UCSD-AML1 (cell line): ENCODE results near the gene CAMTA1.

ENCODE experiments used
- DNase-seq: peaks from one replicate; lab custom pipeline; 2025; ENCODE audit not compliant: unreplicated experiment; lab: John Stamatoyannopoulos, UW

Gene CAMTA1

DNA sequence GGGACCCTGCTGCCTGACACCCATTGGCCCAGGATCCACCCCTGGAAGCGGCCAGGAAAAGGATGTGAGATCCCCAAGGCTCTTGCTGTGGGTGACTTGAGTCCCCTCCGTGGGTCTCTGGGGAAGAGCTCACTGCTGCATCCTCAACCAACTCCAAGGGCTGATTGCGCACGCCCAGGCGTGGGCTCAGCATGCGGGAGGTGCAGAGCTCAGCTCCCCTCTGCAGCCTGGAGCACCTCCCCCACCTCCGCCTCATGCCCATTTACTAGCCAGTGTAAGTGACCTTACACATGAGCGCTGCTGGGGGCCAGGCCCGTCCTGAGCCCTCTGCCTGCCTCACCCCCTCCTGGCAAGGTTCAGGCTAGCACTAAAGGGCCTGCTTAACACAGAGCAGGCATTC is 847.4 kb downstream of the CAMTA1 start:
- DNase-seq: no peak

DNA sequence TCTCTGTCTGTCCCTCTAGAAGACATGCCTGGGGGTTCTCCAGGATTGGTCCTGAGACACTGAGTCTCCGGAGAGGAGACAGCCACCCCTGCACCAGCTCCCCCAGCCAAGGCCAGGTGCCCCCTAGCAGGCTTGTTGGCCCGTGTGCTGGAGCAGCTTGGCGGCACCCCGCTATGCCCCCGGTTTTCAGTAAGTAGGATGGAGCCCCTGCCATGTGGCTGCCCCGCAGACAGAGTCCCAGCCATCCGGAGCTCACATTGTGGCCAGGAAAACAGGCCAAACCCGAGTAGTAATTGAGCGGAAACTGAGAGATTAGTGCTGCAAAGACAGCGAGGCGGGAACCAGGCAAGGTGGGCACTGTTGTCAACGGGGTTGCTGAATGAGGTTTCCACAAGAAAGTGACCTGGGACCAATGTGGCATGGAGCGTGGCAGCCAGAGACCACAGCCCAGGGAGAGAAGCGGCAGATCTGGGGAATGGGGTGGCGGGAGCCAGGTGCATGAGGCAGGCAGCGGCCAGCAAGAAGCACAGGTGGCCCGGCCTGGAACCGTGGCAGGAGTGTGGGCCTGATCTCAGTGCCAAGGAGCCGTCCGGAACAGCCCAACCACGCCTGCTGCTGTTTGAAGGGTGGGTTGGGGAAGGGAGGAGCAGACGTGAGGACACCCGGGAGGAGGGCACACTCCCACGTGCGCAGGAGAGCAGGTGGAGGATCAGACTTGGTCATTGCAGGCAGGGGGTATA is 848.4 kb downstream of the CAMTA1 start:
- no peak for DNase-seq

DNA sequence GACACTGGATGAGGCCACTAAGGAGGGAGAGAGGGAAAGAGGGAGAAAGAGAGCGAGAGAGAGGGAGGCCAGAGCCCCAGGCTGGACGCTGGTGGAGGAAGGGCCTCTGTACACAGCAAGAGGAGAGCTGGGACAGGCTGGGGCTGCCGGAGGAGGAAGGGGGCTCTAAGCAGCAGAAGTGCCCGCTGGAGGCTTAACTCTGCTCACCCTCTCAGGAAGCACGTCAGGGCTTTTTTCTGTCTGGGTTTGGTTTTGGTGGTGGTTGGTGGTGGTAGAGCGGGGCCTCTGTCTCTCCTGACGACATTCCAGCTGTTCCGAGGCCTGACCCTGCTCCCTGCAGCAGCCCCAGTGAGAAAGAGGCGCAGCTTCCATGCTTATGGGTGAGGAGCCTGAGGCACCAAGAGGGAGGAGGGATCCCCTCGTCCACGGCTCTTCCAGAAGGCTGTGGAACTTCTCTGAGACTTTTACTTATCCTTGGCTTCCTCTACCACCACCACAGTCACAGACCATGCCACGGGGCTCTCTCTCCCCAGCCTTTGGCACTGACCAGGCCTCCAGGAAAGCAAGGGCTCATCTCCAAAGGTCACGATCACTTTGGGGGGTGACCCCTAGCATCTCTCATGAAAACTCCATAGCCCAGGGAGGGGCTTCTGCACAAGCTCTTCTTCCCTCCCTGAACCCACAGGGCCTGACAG is 849.4 kb downstream of the CAMTA1 start:
- DNase-seq: no peak

DNA sequence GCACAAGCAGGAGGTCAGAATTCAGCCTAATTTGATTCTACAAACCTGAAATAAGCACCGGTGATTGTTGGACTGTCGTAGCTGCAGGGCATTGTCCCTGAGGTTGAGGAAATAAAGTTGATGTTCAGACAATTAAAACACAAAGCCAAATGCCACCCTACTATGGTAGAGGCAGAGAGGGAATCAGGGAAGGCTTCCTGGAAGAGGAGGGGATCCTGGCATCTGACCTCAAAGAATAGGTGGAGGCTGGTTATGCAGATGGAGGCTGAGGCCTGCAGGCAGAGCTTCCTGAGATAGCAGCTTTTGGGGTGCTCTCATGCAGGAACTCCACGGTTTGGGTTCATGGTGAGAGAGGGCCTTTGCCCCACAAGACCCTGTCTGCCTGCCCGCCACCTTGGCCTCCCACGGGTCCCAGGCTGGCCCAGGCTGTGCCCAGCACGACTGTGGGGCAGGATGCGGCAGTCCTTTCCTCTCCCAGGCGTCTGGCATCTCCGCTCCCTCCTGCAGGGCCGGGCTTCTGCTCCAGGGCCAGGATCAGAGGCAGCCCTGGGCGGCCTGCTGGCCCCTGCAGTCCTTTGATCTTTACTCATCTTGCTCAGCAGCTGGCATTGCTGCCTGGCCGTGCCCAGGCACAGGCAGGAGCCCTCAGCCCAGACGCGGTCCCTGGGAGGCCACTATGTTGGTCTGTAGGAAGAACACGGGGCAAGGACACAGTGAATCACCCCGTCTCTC is 851.7 kb downstream of the CAMTA1 start:
- DNase-seq: no peak

DNA sequence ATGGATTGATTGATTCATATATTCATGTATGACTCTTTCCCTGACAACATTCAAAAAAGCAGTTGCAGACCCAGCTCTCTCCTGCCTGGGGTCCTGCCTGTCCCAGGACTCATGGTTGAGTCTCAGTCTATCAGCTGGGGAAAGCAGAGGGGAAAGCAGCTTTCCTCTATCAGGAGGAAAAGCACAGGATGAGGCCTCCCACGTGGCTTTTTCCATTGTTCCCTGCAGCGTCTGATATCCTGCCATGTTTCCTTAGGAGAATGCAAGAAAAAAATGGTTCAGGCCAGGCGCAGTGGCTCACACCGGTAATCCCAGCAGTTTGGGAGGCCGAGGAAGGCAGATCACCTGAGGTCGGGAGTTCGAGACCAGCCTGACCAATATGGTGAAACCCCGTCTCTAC is 852.8 kb downstream of the CAMTA1 start:
- no peak for DNase-seq

DNA sequence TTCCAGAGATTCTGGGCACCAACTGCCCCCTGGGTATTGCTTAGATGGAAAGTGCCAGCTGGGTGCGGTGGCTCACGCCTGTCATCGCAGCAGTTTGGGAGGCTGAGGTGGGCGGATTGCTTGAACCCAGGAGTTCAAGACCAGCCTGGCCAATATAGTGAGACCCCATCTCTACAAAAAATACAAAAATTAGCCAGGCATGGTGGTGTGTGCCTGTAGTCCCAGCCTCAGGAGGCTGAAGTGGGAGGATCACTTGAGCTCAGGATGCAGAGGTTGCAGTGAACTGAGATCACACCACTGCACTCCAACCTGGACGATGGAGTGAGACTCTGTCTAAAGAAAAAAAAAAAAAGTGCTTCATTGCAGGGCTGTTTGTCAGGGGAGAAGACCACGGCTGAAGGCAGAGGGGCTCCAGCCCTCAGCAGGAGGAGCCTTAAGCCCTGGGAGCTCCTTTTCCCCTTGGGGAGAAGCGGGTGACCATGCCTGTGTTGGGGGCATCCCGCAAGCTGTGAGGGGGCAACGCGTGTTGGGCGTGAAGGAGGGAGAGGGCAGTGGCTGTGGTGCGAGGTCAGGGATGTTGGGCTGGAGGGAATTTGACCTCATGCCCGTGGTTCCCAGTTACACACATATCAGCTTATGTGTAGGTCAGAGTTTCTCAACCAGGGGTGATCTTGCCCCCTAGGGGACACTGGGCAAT is 854.3 kb downstream of the CAMTA1 start:
- no peak for DNase-seq

DNA sequence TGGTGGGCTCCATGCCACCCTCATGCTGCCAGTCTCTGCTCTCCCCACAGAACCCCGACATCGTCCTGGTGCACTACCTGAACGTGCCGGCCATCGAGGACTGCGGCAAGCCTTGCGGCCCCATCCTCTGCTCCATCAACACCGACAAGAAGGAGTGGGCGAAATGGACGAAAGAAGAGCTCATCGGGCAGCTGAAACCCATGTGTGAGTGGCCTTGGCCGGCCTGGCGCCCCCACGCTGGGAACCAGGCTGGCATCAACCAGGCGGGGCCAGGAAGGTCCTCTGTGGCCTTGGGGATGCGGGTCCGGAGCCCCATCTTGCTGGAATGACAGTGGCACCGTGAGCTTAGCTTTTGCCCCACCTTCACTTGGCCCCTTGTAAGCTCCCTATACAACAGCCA is 855.1 kb downstream of the CAMTA1 start:
- DNase-seq: no peak

DNA sequence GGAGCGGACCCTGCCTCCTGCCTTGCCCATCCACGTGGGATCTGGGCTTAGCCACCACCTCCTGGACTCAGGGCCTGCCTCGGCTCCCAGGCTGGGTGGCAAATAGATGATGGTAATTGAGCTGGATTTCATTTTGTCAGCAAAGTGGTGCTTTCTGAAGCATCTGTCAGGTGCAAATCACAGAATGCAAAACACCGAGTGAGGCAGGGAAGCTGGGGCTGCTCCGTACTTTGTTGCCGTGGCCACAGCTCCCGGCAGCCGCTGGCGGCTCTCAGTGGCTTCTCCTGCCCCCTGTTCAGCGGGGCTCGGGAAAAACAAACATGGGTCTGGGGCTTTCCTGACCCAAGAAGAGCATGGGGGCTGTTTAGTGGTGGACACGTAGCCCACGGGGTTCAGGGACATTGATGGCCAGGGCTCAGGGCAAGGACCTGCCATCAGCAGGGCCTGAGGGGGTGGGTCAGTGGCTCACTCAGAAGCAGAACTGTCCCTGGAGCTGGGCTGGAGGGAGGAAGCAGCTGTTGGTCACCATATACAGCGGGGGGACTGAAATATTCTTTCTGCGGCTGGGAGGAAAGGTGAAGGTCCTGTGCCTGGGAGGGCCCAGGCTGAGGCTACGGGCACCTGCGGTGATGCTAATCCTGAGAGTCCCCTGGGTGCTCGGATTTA is 855.8 kb downstream of the CAMTA1 start:
- no peak for DNase-seq

DNA sequence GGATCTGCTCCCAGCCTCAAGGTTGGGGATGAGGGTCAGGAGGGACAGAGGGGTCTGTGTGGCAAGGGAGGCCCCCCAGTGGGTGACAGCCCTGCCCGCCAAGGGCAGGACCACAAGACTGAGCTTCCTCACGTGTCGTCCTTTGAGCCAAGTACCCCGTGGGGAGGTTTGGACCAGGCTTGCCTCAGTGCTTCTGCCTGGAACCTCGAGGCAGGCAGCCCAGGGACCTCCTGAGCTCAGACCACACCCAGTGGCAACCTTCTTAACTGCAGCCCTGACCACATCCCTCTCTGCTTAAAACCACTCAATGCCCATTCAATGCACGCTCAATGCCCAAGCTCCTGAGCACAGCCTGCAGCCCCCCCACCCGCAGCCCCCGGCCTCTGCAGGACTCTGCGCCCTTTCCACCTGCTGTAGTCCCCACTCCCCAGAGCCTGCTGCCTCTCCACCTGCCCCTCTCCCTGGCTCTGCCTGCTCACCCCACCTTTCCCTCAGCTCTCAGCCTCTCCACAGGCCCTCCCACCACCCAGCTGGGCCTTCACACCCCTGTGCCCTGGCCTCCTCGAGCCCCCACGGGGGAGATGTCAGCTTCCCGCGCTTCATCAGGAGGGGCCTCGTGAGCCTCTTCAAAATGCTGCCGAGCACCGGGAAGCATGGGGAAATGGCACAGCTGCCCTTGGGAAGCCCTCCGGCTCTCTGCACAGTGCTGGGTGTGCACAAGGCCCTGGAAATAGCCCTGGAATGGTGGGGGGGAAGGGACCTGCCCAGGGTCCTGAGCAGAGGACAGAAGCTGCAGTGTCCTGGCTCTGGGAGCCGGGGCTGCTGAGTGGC is 856.5 kb downstream of the CAMTA1 start:
- DNase-seq: no peak

DNA sequence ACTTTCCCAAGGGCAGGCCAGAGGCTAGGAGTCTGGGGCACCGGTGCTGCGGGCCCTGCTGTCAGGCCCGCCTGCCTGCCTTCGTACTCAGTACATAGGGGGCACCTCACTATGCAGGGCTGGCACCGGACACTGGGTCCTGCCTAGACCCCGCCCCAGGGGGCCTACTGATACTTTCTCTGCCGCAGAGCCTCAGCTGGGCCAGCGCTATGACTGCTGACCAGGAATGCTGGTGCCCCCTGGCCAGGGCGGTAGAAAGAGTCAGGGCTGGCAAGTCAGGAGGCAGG is 857.1 kb downstream of the CAMTA1 start:
- DNase-seq: no peak

DNA sequence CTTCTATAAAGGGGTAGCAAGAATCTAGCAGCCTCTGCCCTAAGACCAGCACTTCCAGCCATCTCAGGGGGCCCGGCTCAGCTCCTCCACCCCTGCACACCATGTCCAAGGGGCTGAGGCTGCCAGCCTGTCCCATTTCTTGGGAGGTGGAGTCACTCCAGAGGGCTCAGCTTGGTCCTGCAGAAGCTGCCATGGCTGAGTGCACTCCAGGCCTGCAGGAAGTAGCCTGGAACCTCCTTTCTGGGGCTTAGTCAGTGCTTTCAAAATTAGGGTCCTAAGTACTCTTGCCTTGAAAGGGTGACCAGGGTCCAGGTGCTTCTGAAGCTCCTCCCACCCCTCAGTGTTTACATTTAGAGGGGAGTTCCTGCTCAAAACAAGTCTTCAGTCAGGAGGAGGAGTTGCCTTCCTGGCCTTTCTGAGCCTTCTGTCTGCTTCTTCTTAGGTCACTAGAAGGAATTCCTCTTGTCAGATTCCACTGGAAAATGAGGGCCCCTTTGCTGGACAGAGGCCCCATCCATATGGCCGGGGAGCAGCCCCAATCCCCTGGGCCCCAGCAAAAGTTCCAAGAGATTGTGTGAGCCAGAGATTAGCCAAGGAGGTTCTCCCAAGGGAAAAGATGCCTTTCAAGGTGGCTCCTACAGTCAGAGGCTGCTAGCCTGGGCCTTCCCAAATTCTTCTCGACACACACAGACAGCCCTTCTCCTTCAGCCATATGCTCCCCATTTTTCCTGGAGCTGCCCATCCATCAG is 857.7 kb downstream of the CAMTA1 start:
- DNase-seq: no peak

DNA sequence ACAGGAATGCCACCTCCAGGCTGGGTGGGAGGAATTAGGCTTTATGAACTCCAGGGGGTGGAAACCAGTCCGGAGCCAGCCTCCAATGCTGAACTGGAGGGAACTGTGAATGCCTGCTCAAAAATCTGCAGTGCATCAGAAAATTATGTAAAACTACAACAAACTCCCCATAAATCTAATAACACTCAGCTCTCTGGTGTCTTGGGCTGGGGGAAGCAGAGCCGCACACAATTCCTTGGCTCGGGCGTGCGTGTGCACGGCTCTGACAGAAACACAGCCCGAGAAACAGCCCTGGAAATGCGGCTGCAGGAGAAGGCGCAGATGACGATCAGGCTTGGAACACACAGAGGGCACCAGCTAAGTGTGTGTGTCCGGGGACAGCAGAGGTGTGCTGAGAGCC is 858.3 kb downstream of the CAMTA1 start:
- DNase-seq: no peak

DNA sequence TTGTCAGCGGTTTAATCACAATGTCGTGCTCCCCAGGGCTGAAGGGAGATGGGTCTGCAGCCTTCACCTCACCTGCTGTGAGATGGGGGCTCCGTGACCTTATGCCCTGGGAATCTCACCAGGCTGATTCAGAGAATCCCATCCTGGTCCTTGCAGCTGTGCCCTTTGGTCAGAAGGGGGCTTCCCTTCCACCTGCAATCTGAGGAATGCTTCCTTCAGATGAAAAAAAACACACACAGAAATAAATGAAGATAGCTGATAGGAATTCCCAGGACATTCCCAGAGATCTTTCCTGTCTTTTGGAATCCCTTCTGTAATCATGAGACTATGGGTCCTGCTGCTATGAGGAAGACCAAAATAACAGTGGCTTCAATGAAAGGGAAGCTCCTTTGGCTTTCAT is 858.8 kb downstream of the CAMTA1 start:
- no peak for DNase-seq

DNA sequence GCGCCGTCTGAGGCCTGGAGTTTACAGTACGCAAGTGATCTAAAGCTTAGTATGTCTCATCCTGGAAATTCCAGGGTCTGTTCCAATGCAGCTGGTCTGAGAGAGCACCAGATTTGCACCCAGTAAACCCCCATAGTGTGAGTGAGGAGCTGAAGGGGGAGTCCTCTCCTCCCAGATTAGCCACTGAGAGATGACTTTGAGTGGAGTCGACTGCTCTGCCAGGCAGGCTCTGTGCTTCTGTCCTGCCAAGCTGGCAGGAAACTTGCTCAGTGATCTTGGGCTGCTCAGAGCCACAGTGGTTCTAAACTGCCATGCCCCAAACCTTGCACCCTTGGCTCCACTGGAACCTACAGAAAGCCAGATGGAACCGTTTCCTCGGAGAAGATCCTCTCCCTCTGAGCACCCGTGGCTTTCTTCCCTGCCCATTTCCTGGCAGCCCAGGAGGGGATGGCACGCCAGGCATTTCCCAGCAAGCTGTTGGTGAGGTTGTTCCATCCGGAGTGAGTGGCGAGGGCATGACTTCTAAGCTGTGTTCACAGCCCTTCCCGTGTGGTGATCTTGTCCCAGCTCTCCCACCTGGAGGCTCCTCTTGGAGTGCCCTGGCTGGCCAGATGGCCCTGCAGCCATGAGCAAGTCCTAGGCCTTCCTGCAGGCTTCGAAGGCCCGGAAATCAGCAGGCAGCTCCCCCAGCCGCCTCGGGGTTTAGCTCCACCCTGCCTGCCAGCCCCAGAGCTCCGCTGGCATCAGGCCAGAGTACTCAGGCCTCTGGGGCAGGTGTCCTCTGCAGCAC is 859.9 kb downstream of the CAMTA1 start:
- DNase-seq: peak; percentile 58

DNA sequence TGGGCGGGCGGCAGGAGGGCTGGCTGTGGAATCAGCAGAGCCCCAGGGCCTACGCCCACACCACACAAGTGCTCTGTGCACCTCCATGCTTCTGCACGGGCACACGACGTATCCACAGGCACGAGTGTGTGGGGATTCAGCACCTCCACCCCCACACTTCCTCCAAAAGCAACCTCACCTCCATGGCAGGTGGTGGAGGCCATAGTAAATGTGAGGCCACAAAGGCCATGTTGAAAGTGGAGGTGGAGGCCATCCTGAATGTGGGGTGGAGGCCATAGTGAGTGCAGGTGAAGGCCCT is 860.4 kb downstream of the CAMTA1 start:
- no peak for DNase-seq

DNA sequence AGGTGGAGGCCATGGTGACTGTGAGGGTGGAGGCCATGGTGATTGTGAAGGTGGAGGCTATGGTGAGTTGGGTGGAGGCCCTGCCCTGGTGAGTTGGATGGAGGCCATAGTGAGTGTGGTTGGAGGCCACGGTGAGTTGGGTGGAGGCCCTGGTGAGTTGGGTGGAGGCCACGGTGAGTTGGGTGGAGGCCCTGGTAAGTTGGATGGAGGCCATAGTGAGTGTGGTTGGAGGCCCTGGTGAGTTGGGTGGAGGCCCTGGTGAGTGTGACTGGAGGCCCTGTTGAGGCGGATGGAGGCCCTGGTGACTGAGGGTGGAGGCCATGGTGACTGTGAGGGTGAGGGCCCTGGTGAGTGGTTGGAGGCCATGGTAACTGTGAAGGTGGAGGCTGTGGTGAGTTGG is 860.9 kb downstream of the CAMTA1 start:
- no peak for DNase-seq

DNA sequence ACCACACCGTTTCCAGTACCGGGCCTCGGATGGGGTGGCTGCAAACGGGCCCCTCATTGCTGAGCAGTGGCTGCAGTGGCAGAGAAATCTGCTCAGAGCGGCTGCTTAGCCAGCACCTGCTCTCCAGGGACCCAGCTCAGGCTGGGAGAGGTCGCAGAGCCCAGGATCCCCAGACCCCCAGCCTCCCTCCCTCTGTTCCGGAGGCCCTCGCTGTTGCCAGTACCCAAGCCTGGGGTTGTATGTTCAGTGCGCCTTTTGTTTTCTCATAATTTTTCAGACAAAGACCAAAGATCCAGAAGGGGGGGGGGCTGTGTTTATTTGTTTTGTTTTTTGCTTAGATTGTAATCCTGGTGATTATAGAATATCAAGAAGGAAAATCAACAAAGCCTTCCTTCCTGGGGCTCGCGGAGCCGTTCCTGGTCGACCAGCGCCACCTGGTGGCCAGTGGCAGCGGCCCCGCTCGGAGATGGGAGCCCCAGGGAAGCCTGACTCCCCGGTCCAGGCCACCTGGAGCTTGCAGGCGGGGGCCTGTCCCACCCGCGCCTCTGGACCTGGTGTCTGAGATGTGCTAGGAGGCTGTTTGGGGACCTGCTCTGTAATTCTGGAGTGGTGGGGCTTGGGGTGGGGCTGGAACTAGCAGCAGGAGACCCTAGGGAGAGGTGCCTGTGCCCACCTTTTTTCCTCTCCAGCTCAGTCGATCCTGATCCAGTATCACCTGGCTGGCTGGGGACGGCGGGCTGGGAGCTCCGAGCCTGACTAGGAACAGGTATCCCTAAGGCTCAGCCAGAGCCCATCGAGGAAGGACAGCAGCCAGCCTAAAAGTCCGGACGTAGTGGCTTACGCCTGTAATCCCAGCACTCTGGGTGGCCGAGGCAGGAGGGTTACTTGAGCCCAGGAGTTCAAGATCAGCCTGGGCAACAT is 862.0 kb downstream of the CAMTA1 start:
- DNase-seq: peak; percentile 68

DNA sequence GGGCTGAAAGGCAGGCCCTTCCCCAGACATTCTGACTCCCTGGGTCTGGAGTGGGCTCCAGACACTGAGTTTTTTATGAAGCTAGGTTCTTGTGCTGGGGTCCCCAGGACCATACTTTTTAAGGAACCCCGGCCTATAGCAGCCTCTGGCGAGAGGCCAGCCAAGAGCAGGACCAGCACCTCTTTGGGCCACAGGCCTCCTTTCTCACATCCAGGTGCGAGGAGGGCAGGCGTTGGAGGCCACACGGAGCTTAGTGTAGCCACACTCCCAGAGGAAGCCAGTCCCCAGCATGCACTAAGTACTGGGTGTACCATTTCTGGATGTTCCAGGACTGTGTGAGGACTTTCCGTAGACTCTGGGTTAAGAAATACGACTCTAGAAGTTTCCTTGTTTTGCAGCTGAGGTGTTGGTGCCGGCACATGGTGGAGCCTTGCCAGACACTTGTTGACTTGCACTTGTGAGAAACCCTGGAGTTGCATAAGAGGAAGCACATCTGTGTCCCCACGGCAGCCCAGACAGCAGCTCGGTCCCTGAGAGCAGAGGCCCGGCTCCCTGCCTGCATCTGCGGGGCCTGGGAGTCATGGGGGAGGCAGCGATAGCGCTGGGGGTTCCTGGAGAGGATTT is 863.6 kb downstream of the CAMTA1 start:
- DNase-seq: peak; percentile 79
